Hepatocyte (in vitro differentiated cells): ENCODE results near the gene ECE1. TPM values are rescaled to one million over a fixed set of nuclear protein-coding genes. Genes with fewer than 3 reads are reported as not detected.

Experiments
- DNase-seq: peaks from one replicate; pipeline ENCODE4 v3.0.0-alpha.2; 2016; ENCODE audit warnings: low spot score
- H2AFZ ChIP-seq: fragments of 200-600 bp; sonication (generic); 2 replicates; pipeline ENCODE4 v1.6.0; 2016; ENCODE audit warnings: antibody characterized with exemption, mild to moderate bottlenecking
- H3K27ac ChIP-seq: fragments of 200-600 bp; sonication (generic); 2 replicates; pipeline ENCODE4 v1.5.1; 2016; ENCODE audit warnings: mild to moderate bottlenecking
- H3K27me3 ChIP-seq: fragments of 200-600 bp; sonication (generic); 2 replicates; pipeline ENCODE4 v1.6.1; 2016
- H3K36me3 ChIP-seq: fragments of 200-600 bp; sonication (generic); replicated peaks from 2 replicates; pipeline ENCODE4 v1.5.1; 2016; ENCODE audit warnings: low read depth; ENCODE audit not compliant: insufficient read depth
- H3K4me1 ChIP-seq: fragments of 200-600 bp; sonication (generic); 2 replicates; pipeline ENCODE4 v1.5.1; 2016; ENCODE audit warnings: mild to moderate bottlenecking, moderate library complexity; ENCODE audit not compliant: insufficient read depth
- H3K4me2 ChIP-seq: fragments of 200-600 bp; sonication (generic); 2 replicates; pipeline ENCODE4 v1.6.0; 2016
- H3K4me3 ChIP-seq: fragments of 200-600 bp; sonication (generic); 2 replicates; pipeline ENCODE4 v1.5.1; 2016; ENCODE audit warnings: mild to moderate bottlenecking
- H3K79me2 ChIP-seq: fragments of 200-600 bp; sonication (generic); 2 replicates; pipeline ENCODE4 v1.6.0; 2017; ENCODE audit warnings: mild to moderate bottlenecking
- H3K9me2 ChIP-seq: fragments of 200-600 bp; sonication (generic); replicated peaks from 2 replicates; pipeline ENCODE4 v1.6.0; 2017; ENCODE audit warnings: mild to moderate bottlenecking; ENCODE audit not compliant: insufficient read depth
- H3K9me3 ChIP-seq: fragments of 200-600 bp; sonication (generic); 2 replicates; pipeline ENCODE4 v1.5.1; 2016; ENCODE audit warnings: low read depth, mild to moderate bottlenecking
- H4K20me1 ChIP-seq: fragments of 200-600 bp; sonication (generic); 2 replicates; pipeline ENCODE4 v1.6.0; 2016; ENCODE audit warnings: mild to moderate bottlenecking; ENCODE audit not compliant: insufficient read depth, poor library complexity, severe bottlenecking
- EZH2 ChIP-seq: fragments of 200-600 bp; sonication (generic); IDR thresholded peaks from 2 replicates; pipeline ENCODE4 v1.6.1; 2016; ENCODE audit warnings: antibody characterized with exemption, mild to moderate bottlenecking, borderline replicate concordance
- EZH2phosphoT487 ChIP-seq: fragments of 200-600 bp; sonication (generic); IDR thresholded peaks from one replicate; pipeline ENCODE4 v1.6.1; 2018; ENCODE audit warnings: antibody characterized with exemption, mild to moderate bottlenecking, low read depth, moderate library complexity; ENCODE audit not compliant: unreplicated experiment, severe bottlenecking
- WGBS: methylation state at CpG from one replicate; pipeline ENCODE4 v1.1.6; 2016; ENCODE audit warnings: low lambda C conversion rate; ENCODE audit errors: missing lambda C conversion rate; 5-methylcytosine and 5-hydroxymethylcytosine counted together
- polyA plus RNA-seq: library from polyadenylated mRNA; unstranded; fragments of >200 nt; fragmentation: Nextera tagmentation; extraction: Ambion mirVana; gene quantifications from 2 replicates; pipeline ENCODE4 v1.2.1, GENCODE V29; 2016
- total RNA-seq: library from RNA; depleted of rRNA; stranded (reverse); fragments of >200 nt; gene quantifications from 2 replicates; pipeline ENCODE4 v1.2.3, GENCODE V29; 2014
- TF ChIP-seq, protein P1 (sequence below): fragments of 200-600 bp; sonication (generic); IDR thresholded peaks from 2 replicates; pipeline ENCODE4 v1.5.1; 2016; ENCODE audit warnings: antibody characterized with exemption, mild to moderate bottlenecking; ENCODE audit not compliant: poor library complexity

ECE1 gene
- total and polyA plus RNA-seq, 2 experiments from 2014 or later: 60.8 to 90.6 TPM

DNA sequence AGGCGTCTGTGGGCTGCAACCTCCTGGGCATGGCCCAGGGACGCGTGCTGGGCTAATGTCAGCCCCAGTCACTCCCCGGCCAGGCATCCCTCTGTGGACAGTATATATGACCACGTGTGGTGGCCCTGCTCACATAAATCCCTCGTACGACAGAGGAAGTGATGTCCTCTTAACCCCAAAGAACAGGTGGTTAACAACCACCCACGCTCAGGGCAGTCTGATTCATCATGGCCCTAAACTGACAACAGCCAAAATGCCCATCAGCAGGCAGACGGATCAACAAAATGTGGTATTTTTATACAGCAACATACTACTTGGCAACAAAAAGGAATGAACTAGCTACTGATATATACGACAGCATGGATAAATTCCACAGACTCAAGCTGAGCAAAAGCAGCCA lies 51.0 kb downstream of the ECE1 start:
- H3K27ac ChIP-seq: no peak overlapping the region
- H2AFZ ChIP-seq: no peak overlapping the region
- H4K20me1 ChIP-seq: no peaks in the 10 kb centered on the region
- no peaks in the 10 kb centered on the region for H3K9me3 ChIP-seq
- H3K4me1 ChIP-seq: no peaks in the 10 kb centered on the region
- TF ChIP-seq, protein P1, sequence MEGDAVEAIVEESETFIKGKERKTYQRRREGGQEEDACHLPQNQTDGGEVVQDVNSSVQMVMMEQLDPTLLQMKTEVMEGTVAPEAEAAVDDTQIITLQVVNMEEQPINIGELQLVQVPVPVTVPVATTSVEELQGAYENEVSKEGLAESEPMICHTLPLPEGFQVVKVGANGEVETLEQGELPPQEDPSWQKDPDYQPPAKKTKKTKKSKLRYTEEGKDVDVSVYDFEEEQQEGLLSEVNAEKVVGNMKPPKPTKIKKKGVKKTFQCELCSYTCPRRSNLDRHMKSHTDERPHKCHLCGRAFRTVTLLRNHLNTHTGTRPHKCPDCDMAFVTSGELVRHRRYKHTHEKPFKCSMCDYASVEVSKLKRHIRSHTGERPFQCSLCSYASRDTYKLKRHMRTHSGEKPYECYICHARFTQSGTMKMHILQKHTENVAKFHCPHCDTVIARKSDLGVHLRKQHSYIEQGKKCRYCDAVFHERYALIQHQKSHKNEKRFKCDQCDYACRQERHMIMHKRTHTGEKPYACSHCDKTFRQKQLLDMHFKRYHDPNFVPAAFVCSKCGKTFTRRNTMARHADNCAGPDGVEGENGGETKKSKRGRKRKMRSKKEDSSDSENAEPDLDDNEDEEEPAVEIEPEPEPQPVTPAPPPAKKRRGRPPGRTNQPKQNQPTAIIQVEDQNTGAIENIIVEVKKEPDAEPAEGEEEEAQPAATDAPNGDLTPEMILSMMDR: no peak
- TF ChIP-seq EZH2 (no peak), EZH2phosphoT487 (no peak)
- H3K79me2 ChIP-seq: no peaks in the 10 kb centered on the region
- no peaks in the 10 kb centered on the region for H3K27me3 ChIP-seq
- no peak overlapping the region for H3K4me2 ChIP-seq
- H3K4me3 ChIP-seq: no peak overlapping the region
- 93% methylated on average over 10 of the region's 10 CpGs for WGBS
- no peaks in the 10 kb centered on the region for H3K9me2 ChIP-seq
- DNase-seq: no peak
- no peaks in the 10 kb centered on the region for H3K36me3 ChIP-seq

DNA sequence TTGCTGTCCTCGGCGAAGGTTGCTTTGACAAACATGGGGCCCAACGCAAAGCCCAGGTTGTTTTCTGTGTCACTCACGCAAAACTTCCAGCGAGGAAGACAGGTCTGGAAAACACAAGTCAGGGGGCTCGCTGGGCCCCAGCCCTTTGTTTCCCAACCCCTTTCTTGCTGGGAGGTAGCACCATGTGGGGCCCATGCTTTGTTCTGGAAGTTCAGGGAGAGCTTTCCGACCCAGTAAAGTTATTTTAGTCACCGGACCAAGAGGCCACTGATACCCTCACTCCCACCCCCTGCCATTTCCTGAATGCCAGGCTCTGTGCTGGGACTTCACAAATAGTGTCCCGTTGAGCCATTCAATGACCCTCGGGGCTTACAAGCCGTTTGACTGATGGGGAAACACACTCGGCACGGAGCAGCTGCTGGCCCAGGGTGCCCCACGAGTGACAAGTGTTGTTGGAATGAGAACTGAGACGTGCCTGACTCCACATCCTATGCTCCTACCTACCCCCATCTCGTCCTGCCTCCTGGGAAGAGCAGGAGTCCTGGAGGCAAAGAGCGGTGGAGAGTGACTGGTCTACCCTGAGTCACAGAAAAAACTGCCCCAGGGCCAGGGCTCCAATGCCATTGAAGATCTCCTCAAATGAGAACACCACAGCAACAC lies 52.0 kb downstream of the ECE1 start:
- no peaks in the 10 kb centered on the region for H3K36me3 ChIP-seq
- H4K20me1 ChIP-seq: no peaks in the 10 kb centered on the region
- DNase-seq: no peak
- TF ChIP-seq, protein P1: no peak
- TF ChIP-seq EZH2phosphoT487 (no peak), EZH2 (no peak)
- H3K9me3 ChIP-seq: no peaks in the 10 kb centered on the region
- no peaks in the 10 kb centered on the region for H3K79me2 ChIP-seq
- no peak overlapping the region for H2AFZ ChIP-seq
- H3K4me2 ChIP-seq: no peak overlapping the region
- no peaks in the 10 kb centered on the region for H3K4me1 ChIP-seq
- no peak overlapping the region for H3K4me3 ChIP-seq
- no peaks in the 10 kb centered on the region for H3K27me3 ChIP-seq
- 86% methylated on average over 17 of the region's 17 CpGs for WGBS
- no peaks in the 10 kb centered on the region for H3K9me2 ChIP-seq
- no peak overlapping the region for H3K27ac ChIP-seq

DNA sequence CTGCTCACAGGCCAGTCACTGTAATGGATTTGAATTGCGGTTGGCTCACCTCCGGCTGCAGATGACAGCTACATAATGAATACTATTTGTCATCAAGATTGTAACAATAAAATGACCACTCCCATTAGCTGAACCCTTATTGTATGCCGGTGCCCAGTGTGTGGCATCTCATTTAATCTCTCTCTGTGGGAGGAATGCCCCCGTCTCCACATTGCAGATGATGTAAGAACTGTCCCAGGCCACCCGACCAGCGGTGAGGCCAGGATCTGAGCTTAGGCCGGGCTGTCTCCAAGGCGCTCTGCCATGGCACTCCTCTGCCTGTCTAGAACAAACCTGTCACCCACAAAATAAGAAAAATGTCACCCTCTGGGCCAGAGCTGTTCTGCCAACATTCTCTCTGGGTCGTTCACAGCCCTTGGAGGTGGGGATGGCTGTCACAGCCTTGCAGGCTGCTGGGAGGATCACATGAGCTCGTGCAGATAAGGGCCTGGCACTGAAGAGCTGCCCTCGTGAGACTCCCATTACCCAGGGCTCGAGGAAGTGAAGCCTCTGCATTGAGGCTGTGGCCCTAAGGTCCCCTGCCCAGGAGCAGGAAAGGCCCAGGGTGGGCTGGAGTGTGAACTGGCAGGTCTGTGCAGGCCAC lies 52.7 kb downstream of the ECE1 start:
- H2AFZ ChIP-seq: no peak overlapping the region
- H4K20me1 ChIP-seq: no peaks in the 10 kb centered on the region
- H3K9me3 ChIP-seq: no peaks in the 10 kb centered on the region
- no peak overlapping the region for H3K27ac ChIP-seq
- no peaks in the 10 kb centered on the region for H3K79me2 ChIP-seq
- 86% methylated on average over 12 of the region's 12 CpGs for WGBS
- no peak for DNase-seq
- H3K4me3 ChIP-seq: no peak overlapping the region
- H3K9me2 ChIP-seq: no peaks in the 10 kb centered on the region
- TF ChIP-seq, protein P1: no peak
- no peak for TF ChIP-seq EZH2phosphoT487
- no peak for TF ChIP-seq EZH2
- H3K36me3 ChIP-seq: no peaks in the 10 kb centered on the region
- no peaks in the 10 kb centered on the region for H3K27me3 ChIP-seq
- H3K4me1 ChIP-seq: no peaks in the 10 kb centered on the region
- H3K4me2 ChIP-seq: no peak overlapping the region
